ENCODE results near the gene OTULINL. TPM values are rescaled to one million over a fixed set of nuclear protein-coding genes. Genes with fewer than 3 reads are reported as not detected.

OTULINL gene
- total and polyA plus RNA-seq, 2 of the 8 experiments (the other 6 are each of a cell fraction or from before 2014, with no cell fraction given), result 3.1 to 8.3 TPM

- Histone ChIP-seq H2BK15ac (ENCODE audit: low read length) (no peak overlapping the region), H3K18ac (ENCODE audit: extremely low read depth, low read length) (no peak overlapping the region), H4K91ac (replicated peaks; ENCODE audit: insufficient read length, low read length) (no peak overlapping the region), H3K23me2 (ENCODE audit: low read depth, low read length) (no peaks in the 10 kb centered on the region), H2AFZ (ENCODE audit: low read length) (no peak overlapping the region), H2BK5ac (ENCODE audit: low read depth, low read length) (no peak overlapping the region), H3K36me3 (ENCODE audit: control insufficient read depth in 2 of 4, insufficient read depth in 4 of 4, low read length in 3 of 4) (no peaks in the 10 kb centered on the region), H4K20me1 (replicated peaks in 1 of 2; ENCODE audit: control insufficient read depth in 1 of 2, insufficient read depth in 2 of 2, low read length in 2 of 2) (no peaks in the 10 kb centered on the region), H3K4me2 (ENCODE audit: insufficient read depth in 1 of 2, low read depth in 2 of 2, low read length in 2 of 2) (no peak overlapping the region), H3K79me1 (ENCODE audit: low read depth, low read length) (no peaks in the 10 kb centered on the region), H3K14ac (ENCODE audit: insufficient read length) (no peak overlapping the region), H4K8ac (ENCODE audit: extremely low read depth, insufficient read depth, low read length) (no peak overlapping the region), H3K9me3 (ENCODE audit: insufficient read depth in 2 of 2, low read depth in 1 of 2, low read length in 1 of 2) (no peaks in the 10 kb centered on the region), H2BK20ac (ENCODE audit: low read length) (no peak overlapping the region), H3K27ac (ENCODE audit: low read depth, low read length) (no peak overlapping the region), H2BK12ac (ENCODE audit: low read depth, low read length) (no peak overlapping the region), H3K23ac (ENCODE audit: insufficient read length) (no peak overlapping the region), H2BK120ac (replicated peaks; ENCODE audit: low read depth, low read length) (no peak overlapping the region), H3K4me3 (ENCODE audit: extremely low read depth in 1 of 4, insufficient read depth in 2 of 4, low read depth in 3 of 4, low read length in 4 of 4) (no peak overlapping the region), H3K79me2 (ENCODE audit: control insufficient read depth in 1 of 2, insufficient read depth in 2 of 2, low read length in 2 of 2) (no peaks in the 10 kb centered on the region), H3K56ac (replicated peaks; ENCODE audit: insufficient read length, low read depth, low read length) (no peak overlapping the region), H3K4ac (replicated peaks; ENCODE audit: insufficient read length, low read depth, low read length) (no peak overlapping the region), H4K5ac (ENCODE audit: insufficient read length, low read depth, low read length) (no peak overlapping the region), H3K4me1 (replicated peaks in 1 of 4; ENCODE audit: control insufficient read depth in 3 of 4, insufficient read depth in 4 of 4, low read length in 3 of 4) (no peaks in the 10 kb centered on the region), H3K9ac (replicated peaks in 1 of 4; ENCODE audit: extremely low read depth in 1 of 4, low read depth in 3 of 4, low read length in 3 of 4) (no peak overlapping the region), H2AK5ac (ENCODE audit: low read depth, low read length) (no peak overlapping the region), H3K27me3 (replicated peaks in 1 of 4; ENCODE audit: control insufficient read depth in 3 of 4, extremely low read depth in 1 of 4, insufficient read depth in 3 of 4, low read length in 3 of 4) (no peaks in the 10 kb centered on the region)
- DNase-seq (ENCODE audit: low read depth in 1 of 2, low spot score in 2 of 2) (no peak), FAIRE-seq (no peak)
- ChIA-PET POLR2A (ENCODE audit: partially characterized antibody) (no interaction called here), CTCF (ENCODE audit: partially characterized antibody) (interaction anchor here (0.8 to 1.4 kb wide), 4 partner anchors 9 to 128 kb away, joined by 3 to 8 read pairs (median 3); no protein-coding TSS in a partner anchor)
- TF ChIP-seq NRF1 (IDR thresholded peaks at IDR 0.05; ENCODE audit: low read depth, low read length), result no peak
- TF ChIP-seq POU5F1 (IDR thresholded peaks at IDR 0.05; ENCODE audit: low read depth, low read length), result no peak
- TF ChIP-seq TEAD4 (IDR thresholded peaks at IDR 0.05; ENCODE audit: low read depth, low read length), result no peak
- no peak for TF ChIP-seq MAFK (IDR thresholded peaks at IDR 0.05; ENCODE audit: low read depth, low read length)
- TF ChIP-seq RFX5 (IDR thresholded peaks at IDR 0.05; ENCODE audit: borderline replicate concordance, low read depth, low read length), result no peak
- TF ChIP-seq KDM1A (IDR thresholded peaks at IDR 0.05; ENCODE audit: borderline replicate concordance, low read length), result no peak
- no peak for TF ChIP-seq ATF2 (IDR thresholded peaks at IDR 0.05; ENCODE audit: low read length)
- TF ChIP-seq SP2 (IDR thresholded peaks at IDR 0.05; ENCODE audit: low read length), result no peak
- no peak for TF ChIP-seq POLR2AphosphoS5 (IDR thresholded peaks at IDR 0.05; ENCODE audit: low read depth, low read length)
- TF ChIP-seq GTF2F1 (IDR thresholded peaks at IDR 0.05; ENCODE audit: borderline replicate concordance, low read depth, low read length), result no peak
- TF ChIP-seq SRF (IDR thresholded peaks at IDR 0.05; ENCODE audit: low read depth, low read length), result no peak
- no peak for TF ChIP-seq EP300 (IDR thresholded peaks at IDR 0.05; ENCODE audit: borderline replicate concordance in 1 of 2, low read depth in 2 of 2, low read length in 2 of 2)
- 40% methylated on average over 2 of the region's 2 CpGs; no CpG with 5 or more reads in 1 of the 2 experiments for WGBS, 2 experiments (ENCODE audit: extremely low coverage in 1 of 2, insufficient coverage in 1 of 2, insufficient read length in 1 of 2, insufficient replicate concordance in 2 of 2, low coverage in 1 of 2, low lambda C conversion rate in 2 of 2, missing lambda C conversion rate in 1 of 2)
These were observed 75.3 kb downstream of the OTULINL start for GRCh38 chr5:14656898-14657297.

Measured in H1 (cell line).